ENCODE measurements around the gene CABCOCO1.

DNA sequence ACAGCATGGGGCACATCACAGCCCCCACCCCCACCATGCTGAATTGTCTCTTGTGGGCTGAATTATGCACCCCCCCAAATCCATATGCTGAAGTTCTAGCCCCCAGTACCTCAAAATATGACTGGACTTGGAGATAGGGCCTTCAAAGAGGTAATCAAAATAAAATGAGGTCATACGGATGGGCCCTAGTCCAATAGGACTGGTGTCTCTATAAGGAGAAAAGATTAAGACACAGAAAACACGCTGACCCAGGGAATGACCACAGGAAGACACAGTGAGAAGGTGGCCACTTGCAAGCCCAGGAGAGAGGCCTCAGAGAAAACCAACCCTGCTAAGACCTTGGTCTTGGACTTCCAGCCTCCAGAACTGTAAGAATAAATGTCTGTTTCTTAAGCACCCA lies 132.4 kb downstream of the CABCOCO1 start:
- TF ChIP-seq, protein P1, sequence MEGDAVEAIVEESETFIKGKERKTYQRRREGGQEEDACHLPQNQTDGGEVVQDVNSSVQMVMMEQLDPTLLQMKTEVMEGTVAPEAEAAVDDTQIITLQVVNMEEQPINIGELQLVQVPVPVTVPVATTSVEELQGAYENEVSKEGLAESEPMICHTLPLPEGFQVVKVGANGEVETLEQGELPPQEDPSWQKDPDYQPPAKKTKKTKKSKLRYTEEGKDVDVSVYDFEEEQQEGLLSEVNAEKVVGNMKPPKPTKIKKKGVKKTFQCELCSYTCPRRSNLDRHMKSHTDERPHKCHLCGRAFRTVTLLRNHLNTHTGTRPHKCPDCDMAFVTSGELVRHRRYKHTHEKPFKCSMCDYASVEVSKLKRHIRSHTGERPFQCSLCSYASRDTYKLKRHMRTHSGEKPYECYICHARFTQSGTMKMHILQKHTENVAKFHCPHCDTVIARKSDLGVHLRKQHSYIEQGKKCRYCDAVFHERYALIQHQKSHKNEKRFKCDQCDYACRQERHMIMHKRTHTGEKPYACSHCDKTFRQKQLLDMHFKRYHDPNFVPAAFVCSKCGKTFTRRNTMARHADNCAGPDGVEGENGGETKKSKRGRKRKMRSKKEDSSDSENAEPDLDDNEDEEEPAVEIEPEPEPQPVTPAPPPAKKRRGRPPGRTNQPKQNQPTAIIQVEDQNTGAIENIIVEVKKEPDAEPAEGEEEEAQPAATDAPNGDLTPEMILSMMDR (IDR thresholded peaks at IDR 0.05) = no peak
- TF ChIP-seq POLR2A (IDR thresholded peaks at IDR 0.05) = no peak

Measured in thyroid gland (tissue), 4 donors.